ENCODE results near the gene JAM3.
A peak's percentile ranks its signal among the peaks of the same experiment; 100 is the strongest.

The JAM3 gene

DNA sequence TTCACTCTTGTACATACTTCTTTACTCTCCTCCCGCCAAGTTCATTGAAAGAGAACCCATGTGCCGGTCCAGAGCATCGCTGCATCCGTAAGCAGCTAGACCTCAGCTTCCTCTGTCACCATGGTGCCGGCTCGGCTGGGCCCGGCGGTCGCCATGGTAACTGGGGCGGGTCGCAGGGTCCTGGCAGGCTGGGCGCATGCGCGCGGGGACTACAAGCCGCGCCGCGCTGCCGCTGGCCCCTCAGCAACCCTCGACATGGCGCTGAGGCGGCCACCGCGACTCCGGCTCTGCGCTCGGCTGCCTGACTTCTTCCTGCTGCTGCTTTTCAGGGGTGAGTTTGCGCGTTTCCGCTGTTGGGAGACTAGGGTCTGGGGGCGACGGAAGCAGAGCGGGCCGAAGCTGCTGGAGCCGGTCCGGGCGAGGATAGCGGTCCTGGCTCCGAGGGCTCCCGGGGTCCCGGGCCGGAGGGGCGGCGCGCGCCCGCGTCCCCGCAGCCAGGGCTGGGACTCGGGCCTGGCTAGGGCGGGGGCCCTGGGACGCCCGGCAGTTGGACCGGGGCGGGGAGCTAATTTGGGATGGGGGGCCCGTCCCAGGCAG is at the start of gene JAM3:
Gene JAM3, plus strand, starts transcription at position 244 of the 597 bp plus-strand sequence. Its CDS starts 12 bp downstream, at position 256.
- peak; percentile 58 to 99 (median 93) for DNase-seq

- DNase-seq = no peak
Observed at GRCh38 chr11:134019500-134019899, 49.4 kb upstream of the JAM3 start.

DNA sequence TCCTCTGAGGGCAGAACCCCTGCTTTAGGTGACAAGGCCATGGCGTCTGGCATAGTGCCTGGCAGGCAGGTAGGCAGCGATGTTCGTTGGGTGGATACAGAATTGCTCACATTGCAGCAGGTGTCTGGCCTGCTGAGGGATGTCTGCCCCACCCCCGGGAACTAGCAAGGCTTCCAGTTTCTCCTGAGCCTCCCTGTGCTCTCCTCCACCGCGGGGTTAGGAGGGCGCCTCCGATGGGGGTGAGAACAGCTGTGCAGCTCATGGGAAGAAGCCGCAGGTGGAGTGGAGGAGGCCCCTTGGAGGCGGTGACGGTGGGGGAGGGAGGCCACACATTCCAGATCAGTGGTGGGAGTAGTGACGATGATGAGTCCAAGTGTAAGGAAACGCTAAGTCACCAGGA is 48.3 kb upstream of the JAM3 start:
- DNase-seq = no peak

DNA sequence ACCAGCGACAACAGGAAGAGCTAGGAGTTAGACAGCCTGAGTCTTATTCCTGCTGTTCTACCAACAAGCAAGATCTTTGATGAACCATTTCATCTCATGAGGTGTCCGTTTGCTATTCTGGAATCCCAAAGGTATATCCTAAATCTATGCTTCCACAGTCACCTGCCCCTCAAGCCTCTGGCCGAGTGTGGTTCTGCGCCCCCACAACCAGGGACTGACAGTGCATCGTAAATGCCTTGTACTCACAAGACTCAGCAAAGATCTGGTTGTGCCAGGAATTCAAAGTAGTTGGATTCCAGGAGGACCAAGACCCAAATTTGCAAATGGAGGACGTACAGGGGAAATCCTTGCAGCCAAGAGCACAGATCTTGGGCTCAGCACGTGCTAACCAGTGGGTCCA is 47.5 kb upstream of the JAM3 start:
- DNase-seq = no peak

DNA sequence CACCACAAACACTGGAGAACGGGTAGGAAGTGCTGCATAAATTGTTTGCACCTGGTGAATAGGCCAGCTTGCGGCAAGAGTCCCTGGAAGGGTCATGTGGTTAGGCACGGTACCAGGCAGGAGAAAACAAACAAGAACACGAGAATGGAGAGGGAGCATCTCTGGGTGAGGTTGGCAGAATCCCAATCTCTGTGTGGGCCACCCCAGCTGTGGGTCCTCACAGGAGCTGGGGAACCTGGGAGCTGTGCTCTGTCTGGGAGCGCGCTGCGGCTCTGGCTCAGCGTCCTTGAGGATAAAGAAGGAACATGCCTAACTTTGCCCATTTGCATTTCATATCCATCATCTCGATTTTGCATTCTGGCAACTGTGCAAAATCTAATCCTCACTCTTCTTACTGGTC is 46.1 kb upstream of the JAM3 start:
- DNase-seq = no peak

GRCh38 chr11:134024420-134025081 is 44.3 kb upstream of the JAM3 start:
- DNase-seq = no peak

DNA sequence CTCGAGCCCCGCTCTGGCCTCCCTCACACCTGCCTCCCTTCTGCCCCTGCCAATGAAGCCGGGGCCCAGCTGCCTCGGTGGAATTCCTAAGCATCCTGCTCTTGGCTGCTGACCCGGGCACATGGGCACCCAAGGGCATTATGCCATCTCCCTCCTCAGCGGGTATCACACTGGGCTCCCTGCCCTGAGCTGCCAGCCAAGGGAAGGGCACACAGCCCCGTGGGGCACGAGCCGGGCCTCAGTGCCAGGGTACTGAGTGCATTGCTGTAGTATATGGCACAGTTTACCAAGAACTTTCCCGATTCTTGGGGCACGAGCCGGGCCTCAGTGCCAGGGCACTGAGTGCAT is 43.8 kb upstream of the JAM3 start:
- peak in 42 of 58 donors; percentile 36 to 87 (median 62) for DNase-seq

DNA sequence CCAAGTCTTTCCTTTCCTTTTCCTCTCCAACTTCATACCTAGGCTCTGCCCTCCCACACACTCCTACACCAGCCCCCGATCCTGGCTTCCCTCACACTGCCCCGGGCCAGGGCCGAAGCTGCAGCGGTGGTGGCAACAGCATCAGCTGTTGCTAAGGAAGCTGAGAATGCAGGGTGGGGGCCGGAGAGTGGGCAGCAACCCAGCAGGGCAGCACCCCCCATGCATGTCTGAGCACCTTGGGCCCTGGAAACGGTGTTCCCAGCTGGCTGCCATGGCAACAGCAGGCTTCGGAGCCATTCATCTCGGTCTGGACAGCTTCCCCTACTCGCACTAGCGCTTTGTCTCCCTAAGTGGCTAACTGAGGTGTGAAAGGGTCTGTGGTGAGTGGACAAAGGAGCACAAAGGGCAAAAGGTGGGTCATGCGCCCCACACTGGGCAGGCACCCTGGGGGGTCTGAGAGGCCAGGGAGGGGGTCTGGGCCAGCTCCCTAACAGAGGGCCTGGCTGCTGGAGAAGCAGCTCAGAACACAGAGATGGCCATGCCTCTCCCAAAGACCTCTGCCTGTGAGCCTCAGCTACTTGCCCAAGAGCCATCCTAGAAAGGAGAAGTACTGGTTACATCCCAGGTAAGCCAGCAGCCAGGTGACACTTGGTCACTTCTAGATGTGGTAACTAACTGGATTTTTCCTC is 42.1 kb upstream of the JAM3 start:
- DNase-seq = peak in 18 of 58 donors; percentile 18 to 79 (median 42)

DNA sequence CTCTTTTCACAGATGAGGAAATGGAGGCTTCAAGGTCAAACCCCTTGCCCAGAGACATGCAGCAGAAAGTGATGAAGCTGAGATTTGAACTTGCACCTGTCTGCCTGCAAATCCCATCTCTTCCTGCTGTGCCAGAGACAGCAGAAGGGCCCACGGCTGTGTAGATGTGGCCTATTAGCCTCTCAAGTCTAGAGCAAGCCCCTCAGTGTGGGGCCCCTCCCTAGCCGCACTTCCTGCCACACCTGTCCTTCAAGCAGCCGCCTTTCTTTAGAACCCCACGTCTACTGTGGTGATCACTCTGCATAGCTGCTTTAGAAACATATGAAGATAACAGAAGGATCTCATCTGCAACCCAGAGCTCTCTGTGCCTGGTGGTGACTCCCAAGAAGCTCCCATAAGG is 41.2 kb upstream of the JAM3 start:
- DNase-seq = no peak

DNA sequence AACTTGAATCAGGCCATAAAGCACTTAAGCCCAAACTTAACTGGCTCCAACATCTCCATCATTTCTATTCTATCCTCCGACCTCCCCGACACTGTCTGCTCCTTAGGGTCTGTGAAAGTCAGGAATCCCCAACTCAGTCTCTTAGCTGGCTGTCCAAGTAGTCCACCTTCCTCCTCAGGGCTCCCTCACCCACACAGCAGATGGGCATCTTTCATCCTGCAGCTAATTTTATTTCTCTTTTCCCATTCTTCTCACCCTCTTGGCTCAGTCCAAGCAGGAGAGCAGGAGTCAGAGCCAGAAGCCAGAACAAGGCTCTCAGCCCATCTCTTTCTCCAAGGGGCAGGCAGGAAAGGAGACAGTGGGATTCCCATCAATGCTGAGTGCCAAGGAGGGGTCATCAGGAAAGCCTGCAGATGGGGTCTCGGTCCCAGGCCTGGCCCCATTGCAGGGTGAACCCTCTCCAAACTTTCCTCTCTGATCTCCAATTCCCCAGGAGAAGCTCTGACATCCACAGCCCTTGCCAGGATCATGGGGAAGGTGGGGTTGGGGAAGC is 40.4 kb upstream of the JAM3 start:
- DNase-seq = no peak

DNA sequence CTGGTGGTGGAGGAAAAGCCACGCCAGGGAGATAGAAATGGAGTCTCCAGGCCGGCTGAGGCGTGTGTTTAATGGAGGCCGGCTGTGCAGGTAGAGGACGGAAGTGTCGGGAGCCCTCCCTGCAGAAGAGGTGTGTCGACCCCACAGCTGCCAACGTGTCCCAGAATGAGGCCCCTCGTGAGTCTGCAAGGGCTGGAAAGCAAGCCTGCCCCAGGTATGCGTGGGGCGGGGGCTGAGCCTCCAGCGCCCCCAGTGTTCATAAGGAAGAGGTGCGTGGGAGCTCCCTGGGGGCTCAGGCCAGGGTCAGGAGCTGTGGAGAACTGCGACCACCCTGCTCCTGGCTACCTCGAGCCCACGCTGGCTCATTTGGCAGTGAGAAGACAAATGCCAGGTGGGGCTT is 38.0 kb upstream of the JAM3 start:
- no peak for DNase-seq

DNA sequence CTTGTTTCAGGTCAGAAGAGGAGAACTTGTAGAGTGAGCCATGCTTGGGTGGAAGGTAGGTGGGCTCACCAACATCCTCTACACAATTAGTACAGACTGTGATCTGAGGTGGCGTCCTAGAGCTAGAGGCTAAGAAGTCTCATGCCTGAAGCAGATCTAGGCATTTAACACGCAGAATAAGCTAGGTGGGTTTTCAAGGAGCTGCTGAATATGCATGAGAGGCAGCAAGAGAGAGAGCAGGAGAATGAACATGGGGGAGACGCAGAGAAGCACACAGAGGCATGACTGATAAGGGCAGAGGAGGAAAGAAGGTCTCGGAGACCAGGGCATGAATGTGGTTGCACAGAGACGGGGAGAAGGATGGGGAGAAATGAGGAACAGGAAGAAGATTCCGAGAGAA is 36.8 kb upstream of the JAM3 start:
- no peak for DNase-seq

GRCh38 chr11:134032501-134033091 is 36.3 kb upstream of the JAM3 start:
- peak in 54 of 58 donors; percentile 40 to 95 (median 74) for DNase-seq

DNA sequence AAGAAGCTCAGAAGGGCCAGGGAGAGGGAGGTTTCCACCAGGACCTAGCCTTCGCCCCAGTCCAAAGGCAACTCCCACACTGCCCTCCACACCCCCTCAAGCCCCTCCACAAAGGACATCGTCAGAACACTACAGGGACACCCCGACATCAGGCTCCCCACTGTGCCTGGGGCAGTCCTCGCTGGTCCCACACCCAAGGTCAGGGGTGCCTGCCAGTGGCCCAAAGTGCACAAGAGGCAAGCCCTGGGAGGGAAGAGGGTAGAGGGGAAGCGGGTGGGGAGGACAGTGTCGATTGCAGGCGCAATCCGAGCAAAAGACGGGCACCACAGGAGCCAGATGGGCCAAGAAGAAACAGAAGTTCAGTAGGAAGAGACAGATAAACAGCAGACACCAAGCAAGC is 35.6 kb upstream of the JAM3 start:
- peak in 2 of 58 donors; percentile 49 to 78 for DNase-seq

DNA sequence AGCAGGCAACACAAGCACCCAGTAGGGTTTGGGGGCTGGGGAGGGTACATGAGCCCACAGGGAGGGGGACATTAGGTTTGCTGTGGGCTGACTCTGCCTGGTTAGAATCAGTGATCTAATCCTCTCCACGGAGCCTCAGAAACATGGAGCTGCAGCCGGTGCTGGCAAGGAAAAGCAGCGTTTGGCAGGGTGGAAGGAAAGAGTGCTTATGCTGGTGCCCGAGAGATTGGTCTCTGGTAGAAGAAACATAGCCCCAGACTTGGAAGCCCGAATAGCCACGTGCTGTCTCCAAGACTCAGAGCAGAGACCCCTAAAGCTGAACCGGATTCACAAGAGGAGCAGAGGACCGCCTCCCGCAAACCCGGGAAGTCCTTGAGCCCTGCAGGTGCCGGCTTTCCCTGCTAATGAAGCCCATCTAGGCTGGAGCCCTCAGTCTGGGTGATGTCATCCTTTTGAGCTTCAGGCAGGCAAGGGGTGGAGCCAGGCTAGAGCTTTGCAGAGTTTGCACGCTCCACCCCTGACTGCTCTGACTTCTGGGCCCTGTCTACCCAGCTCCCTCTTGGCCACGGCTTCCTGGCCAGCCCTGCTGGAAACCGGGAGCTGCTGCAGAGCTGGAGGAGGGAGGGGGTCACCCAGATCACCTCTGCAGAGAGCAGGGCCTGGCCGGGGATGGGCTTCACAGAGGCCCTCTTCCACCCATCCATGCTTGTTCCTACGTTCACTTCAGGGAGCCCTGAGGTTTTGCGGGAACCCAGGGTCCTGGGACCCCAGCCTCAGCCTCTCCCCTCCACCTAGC is 35.0 kb upstream of the JAM3 start:
- DNase-seq = peak in 53 of 58 donors; percentile 33 to 89 (median 75)

DNA sequence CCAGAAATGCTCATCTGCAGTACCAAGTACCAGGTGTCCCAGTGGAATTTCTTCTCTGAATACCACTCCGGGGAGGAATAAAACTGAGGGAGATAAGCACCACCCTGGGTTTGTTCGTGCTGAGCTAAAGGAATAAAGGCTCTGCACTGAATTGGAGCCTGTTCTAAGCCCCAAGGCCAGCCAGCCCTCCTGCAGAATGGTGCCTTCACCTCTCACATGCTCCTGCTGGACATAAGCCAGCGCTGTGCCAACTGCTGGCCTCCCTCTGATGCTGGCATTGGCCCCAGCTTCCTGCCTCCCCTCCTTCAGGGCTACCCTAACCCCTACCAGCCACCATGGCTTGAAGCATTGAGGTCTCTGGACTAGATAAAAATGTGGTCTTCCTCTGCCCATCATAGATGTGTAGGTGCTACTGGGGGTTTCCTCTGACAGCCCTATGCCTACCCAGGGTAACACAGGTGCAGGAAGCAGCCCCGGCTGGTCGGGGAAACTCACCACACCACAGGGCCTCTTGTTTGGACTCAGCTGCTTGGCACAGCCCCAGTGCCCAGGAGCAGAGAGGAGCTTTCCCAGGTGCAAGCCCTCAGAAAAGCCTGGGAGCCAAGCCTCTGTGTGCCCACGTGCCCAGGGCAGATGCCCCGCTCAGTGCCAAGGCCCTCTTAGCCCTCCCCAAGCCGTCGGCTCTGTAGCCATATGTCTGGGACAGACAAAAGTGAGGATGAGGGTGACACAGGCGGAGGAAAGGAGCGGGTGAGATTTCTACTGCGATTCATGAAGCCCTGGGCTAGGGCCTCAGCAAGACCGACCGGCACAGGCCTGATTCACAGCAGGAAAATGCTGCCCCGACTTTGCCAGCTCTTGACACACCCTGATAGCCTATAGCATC is 34.1 kb upstream of the JAM3 start:
- DNase-seq = peak in 10 of 58 donors; percentile 18 to 51 (median 34)

GRCh38 chr11:134036492-134037045 is 32.3 kb upstream of the JAM3 start:
- no peak for DNase-seq

DNA sequence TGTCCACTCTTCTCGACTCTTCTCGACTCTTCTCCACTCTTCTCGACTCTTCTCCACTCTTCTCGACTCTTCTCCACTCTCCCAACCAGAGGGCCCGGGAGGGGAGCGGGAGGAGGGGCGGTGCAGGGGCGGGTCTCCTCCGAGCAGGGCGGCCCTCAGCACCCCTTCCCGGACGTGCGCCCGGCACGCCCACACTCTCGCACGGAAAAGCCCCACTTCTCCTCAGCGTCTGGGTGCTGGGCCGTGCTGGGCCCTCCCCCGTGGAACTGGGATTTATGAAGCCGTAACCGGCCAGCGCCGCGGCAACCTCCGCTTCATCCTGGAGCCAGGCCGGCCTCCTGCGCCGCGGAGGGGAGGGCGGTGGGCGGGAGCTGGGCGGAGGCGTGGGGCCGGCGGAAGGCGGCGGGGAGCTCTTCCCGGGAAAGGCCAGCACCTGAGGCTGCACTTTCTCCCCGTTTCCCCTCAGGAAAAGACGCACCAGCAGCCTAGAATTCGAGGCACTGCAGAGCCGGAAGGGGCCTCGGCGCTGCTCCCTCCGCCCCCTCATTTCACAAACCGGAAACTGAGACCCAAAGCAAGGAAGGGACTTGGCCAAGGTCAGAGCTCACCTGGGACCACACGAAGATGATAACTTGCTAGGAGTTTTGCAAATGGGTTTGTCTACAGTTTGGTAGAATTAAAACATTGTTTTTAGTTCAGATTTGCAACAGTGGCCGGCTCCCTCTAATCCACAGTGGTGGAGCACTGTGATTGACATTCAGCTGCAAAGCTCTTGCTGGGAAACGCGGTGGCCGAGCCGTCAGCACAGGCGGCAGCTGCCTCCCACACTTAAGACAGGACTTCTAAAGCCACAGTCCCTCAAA is 31.6 kb upstream of the JAM3 start:
- peak in 29 of 58 donors; percentile 17 to 91 (median 48) for DNase-seq

Data from anterior cingulate cortex (tissue), 58 donors.